Spleen (tissue), 11 donors: ENCODE data around the gene CARS1. TPM values are rescaled to one million over a fixed set of nuclear protein-coding genes. Genes with fewer than 3 reads are reported as not detected.

Experiments used
- DNase-seq: peaks from one replicate; pipeline ENCODE4 v3.0.0-alpha.2; 2020
- H3K27ac ChIP-seq, 8 donors: fragments of 200-600 bp; sonication (generic) in 7 of 8; 1 replicate in 4 of 8; 2 replicates in 4 of 8; pipeline versions ENCODE4 v1.5.0 to v1.8.0; 2016 to 2021; ENCODE audit warnings: inconsistent platforms in 4 of 8, mild to moderate bottlenecking in 4 of 8, moderate library complexity in 1 of 8
- H3K27me3 ChIP-seq, 7 donors: fragments of 200-600 bp; sonication (generic) in 6 of 7; replicated peaks in 1 of 7; 1 replicate in 4 of 7; 2 replicates in 3 of 7; pipeline versions ENCODE4 v1.5.0 to v1.8.0; 2016 to 2021; ENCODE audit warnings: inconsistent platforms in 3 of 7, mild to moderate bottlenecking in 1 of 7
- H3K36me3 ChIP-seq, 6 donors: fragments of 200-600 bp; sonication (generic) in 5 of 6; 1 replicate in 4 of 6; 2 replicates in 2 of 6; pipeline versions ENCODE4 v1.5.0 to v1.8.0; 2016 to 2021; ENCODE audit warnings: inconsistent platforms in 2 of 6
- H3K4me1 ChIP-seq, 6 donors: fragments of 200-600 bp; sonication (generic) in 5 of 6; 1 replicate in 3 of 6; 2 replicates in 3 of 6; pipeline versions ENCODE4 v1.5.0 to v1.8.0; 2016 to 2021; ENCODE audit warnings: inconsistent platforms in 3 of 6
- H3K4me3 ChIP-seq, 8 donors: fragments of 200-600 bp; sonication (generic) in 7 of 8; 1 replicate in 4 of 8; 2 replicates in 4 of 8; pipeline versions ENCODE4 v1.5.0 to v1.8.0; 2016 to 2021; ENCODE audit warnings: inconsistent platforms in 4 of 8, mild to moderate bottlenecking in 4 of 8, moderate library complexity in 2 of 8
- H3K9me3 ChIP-seq, 8 donors: fragments of 200-600 bp; sonication (generic) in 7 of 8; 1 replicate in 4 of 8; 2 replicates in 4 of 8; pipeline versions ENCODE4 v1.5.0 to v1.8.0; 2016 to 2021; ENCODE audit warnings: inconsistent platforms in 4 of 8
- POLR2A ChIP-seq, 3 donors: fragments of 450-650 bp; IDR thresholded peaks; one replicate each; pipeline ENCODE4 v1.5.1; 2017; ENCODE audit warnings: antibody characterized with exemption in 3 of 3, mild to moderate bottlenecking in 1 of 3
- POLR2AphosphoS5 ChIP-seq, 3 donors: sonication (generic); formaldehyde crosslinking; IDR thresholded peaks; one replicate each; pipeline ENCODE4 v1.5.1; 2017; ENCODE audit warnings: antibody characterized with exemption in 3 of 3
- WGBS, 5 donors: extraction: QIAGEN DNeasy Blood & Tissue Kit in 3 of 5; methylation state at CpG; one replicate each; pipeline versions ENCODE4 v1.1.5 to v1.1.7; 2013 to 2018; 5-methylcytosine and 5-hydroxymethylcytosine counted together
- intact Hi-C: fragments of 100-400 bp; cut with DNase I; formaldehyde crosslinking; loops from one replicate; pipeline ENCODE4 v1.15.0; 2023; ENCODE audit warnings: low total_unique reads
- polyA plus RNA-seq, 3 donors: library from polyadenylated mRNA; stranded (reverse); fragments of 200-250 nt; gene quantifications; one replicate each; pipeline ENCODE4 v1.2.1, GENCODE V29; 2013
- total RNA-seq, 7 donors: library from RNA; depleted of rRNA in 3 of 7; stranded (reverse); fragments of >200 nt in 3 of 7; fragmentation: NEBNext Ultra II Directional in 4 of 7; extraction: Animal tissue kit (Norgen Biotek cat#: 25700) in 4 of 7; gene quantifications; one replicate each; pipeline versions ENCODE4 v1.1.0 to v1.2.1, GENCODE V29; 2016 to 2021
- TF ChIP-seq, protein P1 (sequence below), 11 experiments: fragments of 200-600 bp in 7 of 11; fragments of 450-650 bp in 4 of 11; sonication (generic) in 4 of 11; IDR thresholded peaks in 8 of 11; conservative IDR thresholded peaks in 3 of 11; 1 replicate in 7 of 11; 2 replicates in 4 of 11; pipeline versions ENCODE4 v1.4.0 to v1.8.0; 2016 to 2021; ENCODE audit warnings: antibody characterized with exemption in 11 of 11, inconsistent platforms in 4 of 11, mild to moderate bottlenecking in 1 of 11
- donor health status: healthy with polysubstance abuse.
- donor health status: DM: no; HTN: no; CAD: no; lungs with moderate emphysema.
- donor health status: DM: no; HTN: no; CAD: no.
- donor health status: Bipolar disorder and iron deficiency.
- donor health status: healthy.
- donor health status: DM: no; HTN: no; CAD: no.
- donor health status: DM: yes; HTN: yes; CAD: no.

CARS1 gene
- total and polyA plus RNA-seq, 10 donors = 18.6 to 64.9 (median 37.5) TPM

DNA sequence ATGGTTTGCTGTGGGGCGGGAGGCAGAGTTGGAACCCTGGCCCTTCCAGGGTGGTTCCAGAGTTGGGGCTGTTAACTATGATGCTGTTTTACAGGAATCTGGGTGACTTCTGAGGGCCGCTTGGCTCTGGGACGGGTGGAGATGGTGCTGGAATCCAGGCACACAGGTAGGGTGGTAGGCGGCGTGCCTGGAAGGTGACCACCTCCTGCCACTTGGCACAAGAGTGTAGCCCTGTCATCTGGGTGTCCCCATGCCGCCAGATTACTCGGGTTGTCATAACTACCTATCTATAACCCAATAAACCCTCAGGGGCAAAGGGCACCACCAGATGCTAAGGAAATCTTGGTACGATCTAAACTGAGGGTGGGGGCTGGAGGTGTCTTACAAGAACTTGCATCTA, 1.3 kb downstream of the CARS1 start:
- TF ChIP-seq, protein P1, sequence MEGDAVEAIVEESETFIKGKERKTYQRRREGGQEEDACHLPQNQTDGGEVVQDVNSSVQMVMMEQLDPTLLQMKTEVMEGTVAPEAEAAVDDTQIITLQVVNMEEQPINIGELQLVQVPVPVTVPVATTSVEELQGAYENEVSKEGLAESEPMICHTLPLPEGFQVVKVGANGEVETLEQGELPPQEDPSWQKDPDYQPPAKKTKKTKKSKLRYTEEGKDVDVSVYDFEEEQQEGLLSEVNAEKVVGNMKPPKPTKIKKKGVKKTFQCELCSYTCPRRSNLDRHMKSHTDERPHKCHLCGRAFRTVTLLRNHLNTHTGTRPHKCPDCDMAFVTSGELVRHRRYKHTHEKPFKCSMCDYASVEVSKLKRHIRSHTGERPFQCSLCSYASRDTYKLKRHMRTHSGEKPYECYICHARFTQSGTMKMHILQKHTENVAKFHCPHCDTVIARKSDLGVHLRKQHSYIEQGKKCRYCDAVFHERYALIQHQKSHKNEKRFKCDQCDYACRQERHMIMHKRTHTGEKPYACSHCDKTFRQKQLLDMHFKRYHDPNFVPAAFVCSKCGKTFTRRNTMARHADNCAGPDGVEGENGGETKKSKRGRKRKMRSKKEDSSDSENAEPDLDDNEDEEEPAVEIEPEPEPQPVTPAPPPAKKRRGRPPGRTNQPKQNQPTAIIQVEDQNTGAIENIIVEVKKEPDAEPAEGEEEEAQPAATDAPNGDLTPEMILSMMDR (IDR thresholded peaks at IDR 0.05 in 8 of 11, conservative IDR thresholded peaks at IDR 0.05 in 3 of 11) = no peak
- no peak for TF ChIP-seq POLR2A (IDR thresholded peaks at IDR 0.05)
- TF ChIP-seq POLR2AphosphoS5 (IDR thresholded peaks at IDR 0.05) = no peak
- peaks cover 0 to 25% (median 4%) of the 10 kb centered on the region in 6 donors for H3K36me3 ChIP-seq
- H3K27ac ChIP-seq = peak overlapping the region in 3 of 8 donors; percentile 82 to 95 (median 90)
- WGBS, 5 donors = 85 to 94% (median 91%) methylated on average over 8 of the region's 8 CpGs
- H3K4me3 ChIP-seq = peak overlapping the region in 6 of 8 donors; percentile 77 to 94 (median 86)
- no peak for DNase-seq
- no peaks in the 10 kb centered on the region for H3K27me3 ChIP-seq
- no peaks in the 10 kb centered on the region for H3K9me3 ChIP-seq
- intact Hi-C loops = no loop called here
- peaks cover 10 to 67% (median 47%) of the 10 kb centered on the region in 6 donors for H3K4me1 ChIP-seq

DNA sequence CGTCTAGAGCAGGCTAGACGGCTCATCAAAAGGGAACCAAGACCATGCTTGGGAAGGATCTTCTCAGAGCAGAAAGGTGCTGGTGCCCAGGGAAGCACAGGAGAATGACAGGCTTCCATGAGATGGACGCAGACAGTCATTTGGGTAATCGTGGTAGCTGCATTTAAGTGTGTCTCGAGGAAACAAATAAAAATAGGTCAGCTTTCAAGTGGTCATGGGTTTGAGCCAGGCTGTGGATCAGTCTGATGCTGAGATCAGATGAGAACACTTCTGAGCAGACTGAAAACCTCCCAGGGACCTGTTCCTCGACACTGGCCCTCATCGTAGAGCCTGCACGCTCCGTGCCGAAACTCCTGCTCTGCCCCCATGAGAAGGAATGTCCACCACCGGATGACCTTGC, 4.7 kb downstream of the CARS1 start:
- TF ChIP-seq POLR2A (IDR thresholded peaks at IDR 0.05) (no peak), POLR2AphosphoS5 (IDR thresholded peaks at IDR 0.05) (no peak)
- TF ChIP-seq, protein P1 (IDR thresholded peaks at IDR 0.05 in 8 of 11, conservative IDR thresholded peaks at IDR 0.05 in 3 of 11) = no peak
- no peaks in the 10 kb centered on the region for H3K9me3 ChIP-seq
- peaks cover 10 to 90% (median 63%) of the 10 kb centered on the region in 6 donors for H3K4me1 ChIP-seq
- intact Hi-C loops = no loop called here
- no peaks in the 10 kb centered on the region for H3K27me3 ChIP-seq
- H3K27ac ChIP-seq = no peak overlapping the region
- WGBS, 5 donors = 77 to 88% (median 80%) methylated on average over 11 of the region's 11 CpGs
- peaks cover 0 to 37% (median 5%) of the 10 kb centered on the region in 6 donors for H3K36me3 ChIP-seq
- no peak for DNase-seq
- no peak overlapping the region for H3K4me3 ChIP-seq

GRCh38 chr11:3052109-3052479, 5.1 kb downstream of the CARS1 start:
- H3K4me3 ChIP-seq = no peak overlapping the region
- TF ChIP-seq POLR2A (IDR thresholded peaks at IDR 0.05) (no peak), POLR2AphosphoS5 (IDR thresholded peaks at IDR 0.05) (no peak)
- TF ChIP-seq, protein P1 (IDR thresholded peaks at IDR 0.05 in 8 of 11, conservative IDR thresholded peaks at IDR 0.05 in 3 of 11) = no peak
- H3K27ac ChIP-seq = peak overlapping the region in 1 of 8 donors; percentile 12
- peaks cover 0 to 42% (median 6%) of the 10 kb centered on the region in 6 donors for H3K36me3 ChIP-seq
- no peak for DNase-seq
- WGBS, 5 donors = 37 to 46% (median 41%) methylated on average over 14 of the region's 14 CpGs
- peaks cover 10 to 87% (median 61%) of the 10 kb centered on the region in 6 donors for H3K4me1 ChIP-seq
- no peaks in the 10 kb centered on the region for H3K27me3 ChIP-seq
- no peaks in the 10 kb centered on the region for H3K9me3 ChIP-seq
- intact Hi-C loops = no loop called here

GRCh38 chr11:3051196-3052108, 5.8 kb downstream of the CARS1 start:
- intact Hi-C loops = no loop called here
- no peak for TF ChIP-seq POLR2AphosphoS5 (IDR thresholded peaks at IDR 0.05)
- TF ChIP-seq, protein P1 (IDR thresholded peaks at IDR 0.05 in 8 of 11, conservative IDR thresholded peaks at IDR 0.05 in 3 of 11) = no peak
- TF ChIP-seq POLR2A (IDR thresholded peaks at IDR 0.05) = no peak
- Histone ChIP-seq H3K9me3 (no peaks in the 10 kb centered on the region), H3K36me3 (peaks cover 0 to 49% (median 6%) of the 10 kb centered on the region in 6 donors), H3K4me1 (peaks cover 8 to 85% (median 58%) of the 10 kb centered on the region in 6 donors), H3K27me3 (no peaks in the 10 kb centered on the region), H3K4me3 (no peak overlapping the region), H3K27ac (peak overlapping the region in 1 of 8 donors; percentile 12)
- WGBS, 5 donors = 72 to 84% (median 77%) methylated on average over 13 of the region's 13 CpGs
- DNase-seq = peak; percentile 29
